Retinal pigment epithelial cell (primary cell): ENCODE measurements around the gene CCDC70.

ENCODE experiments used
- DNase-seq: peaks from one replicate; pipeline ENCODE4 v3.0.0-alpha.2; 2010; ENCODE audit warnings: low read depth
- H3K4me3 ChIP-seq: 2 replicates; pipeline ENCODE4 v1.5.1; 2011; ENCODE audit warnings: mild to moderate bottlenecking, low read length, control low read depth, moderate library complexity
- TF ChIP-seq, protein P1 (sequence below): conservative IDR thresholded peaks from 2 replicates; pipeline ENCODE4 v1.5.1; 2011; ENCODE audit warnings: low read depth, low read length, control low read depth, inconsistent platforms

The CCDC70 gene

DNA sequence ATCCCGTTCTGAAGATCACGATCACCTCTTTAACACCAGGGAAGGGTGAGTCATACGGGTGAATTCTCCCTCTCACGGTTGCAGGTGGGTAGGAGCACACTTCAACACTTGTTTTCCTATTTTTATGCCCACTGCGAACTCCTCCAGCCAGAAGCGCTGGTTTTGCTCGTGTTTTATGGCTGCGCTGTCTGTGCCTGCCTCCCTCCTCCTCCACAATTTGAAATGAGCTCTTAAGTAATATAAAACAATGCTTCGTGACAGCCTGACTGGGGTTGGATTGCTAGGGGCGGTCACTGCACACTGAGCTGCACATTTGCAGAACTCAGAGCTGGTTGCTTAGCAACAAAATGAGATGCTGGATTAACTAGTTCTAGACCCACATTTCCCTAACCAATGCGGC, 12.9 kb downstream of the CCDC70 start:
- TF ChIP-seq, protein P1, sequence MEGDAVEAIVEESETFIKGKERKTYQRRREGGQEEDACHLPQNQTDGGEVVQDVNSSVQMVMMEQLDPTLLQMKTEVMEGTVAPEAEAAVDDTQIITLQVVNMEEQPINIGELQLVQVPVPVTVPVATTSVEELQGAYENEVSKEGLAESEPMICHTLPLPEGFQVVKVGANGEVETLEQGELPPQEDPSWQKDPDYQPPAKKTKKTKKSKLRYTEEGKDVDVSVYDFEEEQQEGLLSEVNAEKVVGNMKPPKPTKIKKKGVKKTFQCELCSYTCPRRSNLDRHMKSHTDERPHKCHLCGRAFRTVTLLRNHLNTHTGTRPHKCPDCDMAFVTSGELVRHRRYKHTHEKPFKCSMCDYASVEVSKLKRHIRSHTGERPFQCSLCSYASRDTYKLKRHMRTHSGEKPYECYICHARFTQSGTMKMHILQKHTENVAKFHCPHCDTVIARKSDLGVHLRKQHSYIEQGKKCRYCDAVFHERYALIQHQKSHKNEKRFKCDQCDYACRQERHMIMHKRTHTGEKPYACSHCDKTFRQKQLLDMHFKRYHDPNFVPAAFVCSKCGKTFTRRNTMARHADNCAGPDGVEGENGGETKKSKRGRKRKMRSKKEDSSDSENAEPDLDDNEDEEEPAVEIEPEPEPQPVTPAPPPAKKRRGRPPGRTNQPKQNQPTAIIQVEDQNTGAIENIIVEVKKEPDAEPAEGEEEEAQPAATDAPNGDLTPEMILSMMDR, result no peak
- DNase-seq, result no peak
- H3K4me3 ChIP-seq, result no peak overlapping the region

DNA sequence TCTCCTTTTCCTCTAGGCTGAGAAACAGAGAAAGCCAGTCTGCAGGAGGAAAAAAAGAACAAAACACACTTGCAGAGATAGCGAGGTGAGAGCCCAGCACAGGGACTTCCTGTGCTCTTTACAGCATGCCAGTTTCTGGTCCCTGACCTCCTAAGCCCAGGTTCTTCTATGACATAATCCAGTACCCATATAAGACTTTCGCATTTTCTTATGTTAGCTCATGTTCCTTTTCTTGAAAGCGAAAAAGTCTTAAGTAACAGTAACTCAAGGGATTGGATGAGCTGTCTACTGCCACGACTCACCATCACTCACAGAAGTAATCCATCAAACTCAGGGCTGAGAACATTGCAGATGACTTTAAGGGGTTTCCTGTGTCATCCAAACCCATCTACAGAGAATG, 17.4 kb downstream of the CCDC70 start:
- TF ChIP-seq, protein P1, result no peak
- H3K4me3 ChIP-seq, result no peak overlapping the region
- no peak for DNase-seq

DNA sequence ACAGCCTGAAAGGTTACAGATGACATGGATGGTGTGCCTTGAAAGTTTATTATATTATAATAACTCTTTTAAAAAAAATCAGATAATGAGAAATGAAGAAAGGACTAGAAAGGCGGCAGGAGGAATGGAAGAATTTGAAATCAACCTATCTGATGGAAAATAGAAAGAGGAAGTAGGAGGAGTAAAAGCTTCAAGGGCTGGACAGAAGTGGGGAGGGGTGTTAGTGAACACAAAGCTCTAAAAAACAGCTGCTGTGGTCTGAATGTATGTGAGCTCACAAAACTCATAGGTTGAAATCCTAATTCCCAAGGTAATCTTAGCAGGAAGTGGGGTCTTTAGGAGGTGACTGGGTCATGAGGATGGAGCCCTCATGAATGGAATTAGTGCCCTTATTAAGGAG, 19.5 kb downstream of the CCDC70 start:
- no peak for DNase-seq
- no peak overlapping the region for H3K4me3 ChIP-seq
- TF ChIP-seq, protein P1, result no peak

DNA sequence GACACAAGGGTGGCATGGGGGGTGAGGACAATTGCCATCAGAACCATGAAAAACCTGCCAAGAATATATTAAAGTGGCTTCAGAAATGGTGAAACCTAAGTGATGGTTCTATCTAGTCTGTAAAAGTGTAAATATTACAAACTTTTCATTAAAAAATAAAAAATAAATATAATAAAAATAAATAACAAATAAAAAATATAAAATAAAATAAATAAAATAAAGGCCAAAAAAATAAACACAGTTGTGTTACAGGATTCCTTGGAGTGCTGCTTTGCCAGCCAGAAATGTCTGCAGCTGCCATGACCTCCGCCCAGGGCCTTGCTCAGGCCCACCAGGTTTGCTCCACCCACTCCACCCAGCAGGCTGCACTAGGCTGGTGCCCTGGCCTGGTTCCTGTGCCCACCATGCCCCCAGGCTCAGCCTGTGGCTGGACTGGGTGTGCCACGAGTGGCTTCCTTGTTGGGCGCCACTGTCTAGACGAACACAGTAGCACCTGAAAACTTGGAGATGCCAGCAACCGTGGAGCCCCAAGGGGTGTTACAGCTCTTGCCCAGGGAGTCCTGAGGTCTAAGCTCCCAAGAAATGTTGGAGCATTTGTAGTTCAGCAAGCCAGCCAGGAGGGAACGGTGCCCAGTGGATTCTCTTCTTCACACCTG, 20.9 kb downstream of the CCDC70 start:
- no peak overlapping the region for H3K4me3 ChIP-seq
- DNase-seq, result no peak
- TF ChIP-seq, protein P1, result no peak

DNA sequence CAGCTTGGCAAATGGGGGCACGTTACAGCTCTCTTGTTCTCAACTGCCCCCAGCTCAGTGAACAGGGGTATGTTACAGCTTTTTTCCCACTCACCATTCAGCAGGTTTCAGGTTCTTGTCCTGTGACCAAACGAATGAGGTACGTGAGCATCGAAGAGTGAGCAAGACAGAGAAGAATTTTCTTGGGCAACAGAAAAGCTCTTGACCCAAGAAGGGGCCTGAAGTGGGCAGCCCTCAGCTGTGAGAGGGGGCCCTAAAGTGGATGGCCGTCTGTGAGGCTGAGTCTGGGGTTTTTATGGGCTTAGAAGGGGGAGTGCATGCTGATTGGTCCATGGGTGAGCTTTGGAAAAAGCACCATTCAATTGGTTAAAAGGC, 21.4 kb downstream of the CCDC70 start:
- H3K4me3 ChIP-seq, result no peak overlapping the region
- TF ChIP-seq, protein P1, result no peak
- DNase-seq, result no peak

DNA sequence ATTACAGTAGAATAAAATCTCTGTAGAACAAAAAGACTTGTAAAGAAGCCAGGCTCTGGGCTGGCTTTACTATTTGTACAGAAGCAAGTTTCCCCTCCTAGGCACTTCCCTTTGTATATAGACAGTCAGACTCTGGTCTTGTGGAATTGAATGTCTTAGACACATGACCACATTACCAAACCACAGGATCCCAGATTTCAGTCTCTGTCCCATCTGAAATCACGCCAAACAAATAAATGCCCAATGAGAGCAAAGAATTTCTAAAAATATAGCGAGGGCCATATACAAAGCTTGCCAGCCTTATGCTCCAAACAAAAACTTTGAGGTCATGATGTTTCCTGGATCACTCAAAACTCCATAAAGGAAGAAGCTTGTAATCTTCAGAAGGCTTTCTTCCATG, 23.9 kb downstream of the CCDC70 start:
- no peak overlapping the region for H3K4me3 ChIP-seq
- DNase-seq, result no peak
- TF ChIP-seq, protein P1, result no peak

DNA sequence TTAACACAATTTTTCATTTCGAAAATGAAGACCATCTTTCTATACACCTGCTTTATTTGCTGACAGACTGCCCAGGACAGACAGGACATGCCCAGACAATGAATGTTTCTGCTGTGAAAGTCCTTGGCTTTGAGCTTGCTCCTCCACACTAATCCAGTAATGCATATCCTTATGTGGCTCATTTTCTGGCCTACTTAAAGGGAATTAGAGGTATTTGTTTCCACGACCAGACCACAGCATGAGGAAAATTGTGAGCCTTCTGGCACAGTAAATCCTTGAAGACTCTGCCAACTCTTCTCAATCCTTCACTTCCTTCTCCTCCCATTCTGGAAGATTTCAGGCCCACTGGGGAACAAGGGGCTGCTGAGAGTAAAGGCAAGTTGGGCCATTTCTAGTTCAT, 25.7 kb downstream of the CCDC70 start:
- no peak overlapping the region for H3K4me3 ChIP-seq
- TF ChIP-seq, protein P1, result no peak
- DNase-seq, result peak; percentile 50
